GM19099 (cell line): Measurements from ENCODE around the gene AKNA.

ENCODE experiments used
- POLR2A ChIP-seq: IDR thresholded peaks from 3 replicates; pipeline ENCODE4 v1.6.1; 2011; ENCODE audit warnings: low read depth; ENCODE audit not compliant: insufficient read length; ENCODE audit errors: extremely low read depth

AKNA gene

DNA sequence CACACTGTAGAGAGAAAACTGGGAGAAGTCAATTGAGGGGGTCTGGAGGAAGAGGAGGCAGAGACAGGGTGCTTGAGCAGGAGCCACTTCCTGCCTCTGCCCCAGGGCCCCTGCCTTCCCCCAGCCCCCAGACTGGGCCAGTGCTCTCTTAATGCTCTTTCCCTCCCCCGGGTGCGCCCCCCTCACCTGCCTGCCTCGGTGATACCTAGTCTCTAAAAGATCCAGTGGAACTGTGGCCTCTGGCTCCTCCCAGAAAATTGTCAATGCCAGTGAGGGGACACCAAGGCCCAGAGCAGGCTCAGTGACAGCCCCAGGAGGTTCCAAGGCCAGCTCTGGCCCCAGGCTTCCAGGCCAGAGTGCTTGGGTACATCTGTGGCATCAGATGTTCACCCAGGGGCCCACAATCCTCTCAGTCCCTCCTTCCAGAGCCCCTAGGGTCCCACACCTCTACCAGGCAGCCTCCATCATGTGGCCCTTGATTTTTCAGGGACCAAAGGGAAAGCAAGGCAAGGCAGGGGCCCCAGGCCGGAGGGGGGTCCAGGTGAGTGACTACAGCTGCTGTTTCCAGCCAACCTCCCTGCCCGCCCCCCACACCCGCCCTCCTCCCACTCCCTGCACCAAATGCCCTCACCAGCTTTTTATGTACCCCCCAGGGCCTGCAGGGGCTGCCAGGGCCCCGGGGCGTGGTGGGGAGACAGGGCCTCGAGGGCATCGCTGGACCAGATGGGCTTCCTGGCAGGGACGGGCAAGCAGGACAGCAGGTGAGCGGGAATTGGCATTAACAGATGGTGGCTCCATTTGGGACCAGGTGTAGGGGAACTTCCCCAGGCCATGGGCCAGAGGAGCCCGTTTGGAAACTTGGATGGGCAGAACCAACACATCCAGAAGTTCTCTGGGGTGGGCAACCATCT, 98.0 kb downstream of the AKNA start:
- TF ChIP-seq POLR2A = no peak

- no peak for TF ChIP-seq POLR2A
These were observed 98.7 kb downstream of the AKNA start for GRCh38 chr9:114289106-114289505.

- no peak for TF ChIP-seq POLR2A
These were observed 99.3 kb downstream of the AKNA start for GRCh38 chr9:114288193-114289091.

GRCh38 chr9:114287763-114288192, 100.0 kb downstream of the AKNA start:
- no peak for TF ChIP-seq POLR2A

DNA sequence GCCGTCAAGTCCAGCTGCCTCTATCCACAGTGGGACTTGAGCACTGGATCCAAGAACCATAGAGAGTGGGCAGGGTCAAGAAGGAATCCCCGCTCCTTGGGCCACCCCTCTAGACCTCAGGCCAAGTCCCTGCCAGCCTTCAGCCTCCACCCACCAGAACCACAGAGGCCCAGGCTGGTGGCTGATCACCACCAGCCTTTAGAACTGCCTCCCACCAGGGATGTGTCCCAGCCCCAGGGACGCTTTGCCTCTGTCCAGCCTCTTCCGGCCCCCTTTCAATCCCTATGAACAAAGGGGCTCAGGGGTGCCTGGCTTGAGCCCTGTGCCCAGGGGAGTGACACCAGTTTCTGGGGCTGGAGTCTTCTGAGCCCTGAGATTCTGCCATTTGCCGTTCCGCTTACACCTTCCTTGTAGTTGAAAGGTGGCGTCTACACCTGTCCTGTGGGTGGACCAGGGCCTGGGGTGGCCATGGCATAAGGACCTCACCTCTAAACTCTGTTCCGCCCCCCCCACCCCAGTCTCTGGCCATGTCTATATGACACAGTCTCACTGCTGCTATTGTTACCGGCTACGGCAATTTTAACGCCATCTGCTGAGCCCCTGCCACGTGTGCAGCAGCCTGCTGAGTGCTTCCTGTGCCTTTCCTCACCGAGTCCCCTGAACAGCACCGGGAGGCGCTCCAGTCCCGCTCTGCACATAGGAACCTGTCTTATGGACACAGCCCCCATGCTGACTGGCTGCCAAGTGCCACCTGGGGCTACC, 100.6 kb downstream of the AKNA start:
- no peak for TF ChIP-seq POLR2A

- TF ChIP-seq POLR2A = no peak
These were observed 101.6 kb downstream of the AKNA start for GRCh38 chr9:114286146-114286679.

DNA sequence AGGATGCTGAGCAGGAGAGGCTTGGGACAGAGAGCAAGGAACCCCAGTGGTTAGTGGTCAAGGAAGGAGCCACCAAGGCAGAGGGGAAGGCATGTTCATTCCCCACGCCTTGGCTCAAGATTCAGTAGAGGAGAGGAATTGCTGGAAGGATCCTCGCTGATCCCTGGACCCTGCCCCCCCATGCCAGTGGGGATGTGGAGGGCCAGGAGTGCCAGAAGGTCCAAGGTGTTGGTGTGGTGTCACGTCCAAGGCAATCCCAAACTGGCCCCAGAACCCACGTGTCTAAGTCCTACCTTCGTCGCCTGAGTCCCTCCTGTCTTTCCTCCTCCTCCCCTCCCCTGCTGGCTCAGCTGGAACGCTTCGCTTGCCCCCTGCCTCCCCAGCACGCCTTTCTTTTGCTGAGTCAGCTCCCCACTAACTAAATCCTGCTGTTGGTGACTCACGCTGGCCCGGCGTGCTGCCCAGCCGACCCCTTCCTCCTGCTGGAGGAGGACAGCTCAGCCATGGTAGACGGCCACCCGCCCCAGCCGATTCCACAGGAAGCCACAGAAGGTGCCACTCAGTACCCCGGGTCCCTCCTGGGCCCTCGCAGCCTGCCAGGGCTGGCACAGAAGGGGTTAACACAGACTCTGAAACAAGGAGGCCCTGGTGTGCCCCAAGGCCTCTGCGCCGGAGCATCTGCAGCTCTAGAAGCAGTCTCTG, 102.5 kb downstream of the AKNA start:
- TF ChIP-seq POLR2A = no peak

GRCh38 chr9:114284316-114285060, 103.3 kb downstream of the AKNA start:
- no peak for TF ChIP-seq POLR2A
